Thyroid gland (tissue), 4 donors: ENCODE results near the gene NRAS.

Experiments
- POLR2A ChIP-seq, 2 donors: fragments of 450-650 bp; IDR thresholded peaks; one replicate each; pipeline ENCODE4 v1.6.1; 2017; ENCODE audit warnings: antibody characterized with exemption in 2 of 2, mild to moderate bottlenecking in 2 of 2, moderate library complexity in 1 of 2
- TF ChIP-seq, protein P1 (sequence below), 6 experiments: fragments of 200-600 bp in 3 of 6; fragments of 450-650 bp in 3 of 6; sonication (generic) in 3 of 6; IDR thresholded peaks; one replicate each; pipeline ENCODE4 v1.5.1; 2016 to 2019; ENCODE audit warnings: antibody characterized with exemption in 6 of 6, mild to moderate bottlenecking in 2 of 6, inconsistent platforms in 1 of 6, moderate library complexity in 1 of 6

DNA sequence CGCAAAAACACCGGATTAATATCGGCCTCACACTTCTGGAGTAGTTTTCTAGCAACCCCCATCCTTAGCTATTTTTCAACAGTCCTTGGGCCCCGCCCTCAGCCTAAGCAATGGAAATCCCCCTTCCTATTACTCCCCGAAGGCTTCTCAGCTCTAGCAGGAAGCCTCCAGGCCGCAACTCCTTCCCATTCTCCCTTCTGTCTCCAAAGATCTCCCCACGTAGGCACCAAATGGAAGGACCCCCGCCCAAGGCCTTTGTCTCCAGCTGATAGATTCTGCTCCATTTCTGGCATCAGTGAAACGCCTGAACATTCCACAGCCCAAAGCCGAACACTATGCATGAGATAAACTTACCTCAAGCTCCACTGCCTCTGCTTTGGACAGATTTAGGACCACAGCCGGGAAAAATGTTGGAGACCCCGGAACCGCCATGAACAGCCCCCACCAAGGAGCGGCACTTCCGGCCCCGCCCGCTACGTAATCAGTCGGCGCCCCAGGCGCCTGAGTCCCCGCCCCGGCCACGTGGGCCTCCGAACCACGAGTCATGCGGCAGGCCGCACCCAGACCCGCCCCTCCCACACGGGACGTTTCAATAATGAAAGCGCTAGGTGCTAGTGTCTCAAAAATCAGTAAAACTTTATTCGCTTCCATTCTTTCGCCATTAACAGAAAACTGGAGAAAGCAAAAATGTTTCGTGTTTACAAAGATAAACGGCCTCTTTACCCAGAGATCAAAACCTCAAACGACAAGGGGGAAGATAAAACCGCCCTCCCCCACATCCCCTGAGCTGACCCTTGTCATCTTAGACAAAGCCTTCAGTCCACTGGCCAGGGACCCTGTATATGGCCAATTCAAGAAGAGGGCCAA, at the start of gene NRAS:
- TF ChIP-seq POLR2A (IDR thresholded peaks at IDR 0.05), result peak in 1 of 2 donors; percentile 55
- TF ChIP-seq, protein P1, sequence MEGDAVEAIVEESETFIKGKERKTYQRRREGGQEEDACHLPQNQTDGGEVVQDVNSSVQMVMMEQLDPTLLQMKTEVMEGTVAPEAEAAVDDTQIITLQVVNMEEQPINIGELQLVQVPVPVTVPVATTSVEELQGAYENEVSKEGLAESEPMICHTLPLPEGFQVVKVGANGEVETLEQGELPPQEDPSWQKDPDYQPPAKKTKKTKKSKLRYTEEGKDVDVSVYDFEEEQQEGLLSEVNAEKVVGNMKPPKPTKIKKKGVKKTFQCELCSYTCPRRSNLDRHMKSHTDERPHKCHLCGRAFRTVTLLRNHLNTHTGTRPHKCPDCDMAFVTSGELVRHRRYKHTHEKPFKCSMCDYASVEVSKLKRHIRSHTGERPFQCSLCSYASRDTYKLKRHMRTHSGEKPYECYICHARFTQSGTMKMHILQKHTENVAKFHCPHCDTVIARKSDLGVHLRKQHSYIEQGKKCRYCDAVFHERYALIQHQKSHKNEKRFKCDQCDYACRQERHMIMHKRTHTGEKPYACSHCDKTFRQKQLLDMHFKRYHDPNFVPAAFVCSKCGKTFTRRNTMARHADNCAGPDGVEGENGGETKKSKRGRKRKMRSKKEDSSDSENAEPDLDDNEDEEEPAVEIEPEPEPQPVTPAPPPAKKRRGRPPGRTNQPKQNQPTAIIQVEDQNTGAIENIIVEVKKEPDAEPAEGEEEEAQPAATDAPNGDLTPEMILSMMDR (IDR thresholded peaks at IDR 0.05), result peak in 1 of 6 experiments; percentile 17
